ENCODE data around the gene DLD.
"Not testable (repeated sequence)": the region's sequence is repeated elsewhere in the genome, so short reads cannot be mapped to it uniquely, and the experiment has no call there.

Gene DLD

GRCh38 chr7:107890962-107891635 is at the start of gene DLD:
TSS of gene DLD (plus strand) at chr7:107891183. CDS start at chr7:107891251, 68 bp downstream.
- peak; percentile 91 for DNase-seq (ENCODE audit: extremely low spot score, insufficient read length, low read depth)
- FAIRE-seq: peak; percentile 91

- DNase-seq (ENCODE audit: extremely low spot score, insufficient read length, low read depth): no peak
- FAIRE-seq: no peak
Measured at GRCh38 chr7:107842213-107842612, 48.8 kb upstream of the DLD start.

- FAIRE-seq (no peak), DNase-seq (ENCODE audit: extremely low spot score, insufficient read length, low read depth) (no peak)
Measured at GRCh38 chr7:107843184-107843583, 47.8 kb upstream of the DLD start.

- DNase-seq (ENCODE audit: extremely low spot score, insufficient read length, low read depth): no peak
Measured at GRCh38 chr7:107846324-107846723, 44.7 kb upstream of the DLD start.

GRCh38 chr7:107847168-107847835 is 43.7 kb upstream of the DLD start:
- no peak for FAIRE-seq

More at GRCh38 chr7:107846324-107846723, 44.7 kb upstream of the DLD start:
- FAIRE-seq: no peak

GRCh38 chr7:107847836-107848175 is 43.2 kb upstream of the DLD start:
- not testable (repeated sequence) for DNase-seq (ENCODE audit: extremely low spot score, insufficient read length, low read depth); FAIRE-seq

More at GRCh38 chr7:107847168-107847835, 43.7 kb upstream of the DLD start:
- no peak for DNase-seq (ENCODE audit: extremely low spot score, insufficient read length, low read depth)

GRCh38 chr7:107848211-107848610 is 42.8 kb upstream of the DLD start:
- not testable (repeated sequence) for DNase-seq (ENCODE audit: extremely low spot score, insufficient read length, low read depth); FAIRE-seq

- FAIRE-seq: no peak
- no peak for DNase-seq (ENCODE audit: extremely low spot score, insufficient read length, low read depth)
Measured at GRCh38 chr7:107850216-107850615, 40.8 kb upstream of the DLD start.

GRCh38 chr7:107850643-107851042 is 40.3 kb upstream of the DLD start:
- FAIRE-seq (no peak), DNase-seq (ENCODE audit: extremely low spot score, insufficient read length, low read depth) (no peak)

GRCh38 chr7:107854454-107854853 is 36.5 kb upstream of the DLD start:
- no peak for DNase-seq (ENCODE audit: extremely low spot score, insufficient read length, low read depth)
- no peak for FAIRE-seq

- DNase-seq (ENCODE audit: extremely low spot score, insufficient read length, low read depth) (no peak), FAIRE-seq (no peak)
Measured at GRCh38 chr7:107854989-107855388, 36.0 kb upstream of the DLD start.

GRCh38 chr7:107856806-107857540 is 34.0 kb upstream of the DLD start:
- DNase-seq (ENCODE audit: extremely low spot score, insufficient read length, low read depth): no peak
- FAIRE-seq: no peak

GRCh38 chr7:107857541-107857912 is 33.5 kb upstream of the DLD start:
- DNase-seq (ENCODE audit: extremely low spot score, insufficient read length, low read depth): no peak
- FAIRE-seq: no peak

- DNase-seq (ENCODE audit: extremely low spot score, insufficient read length, low read depth) (no peak), FAIRE-seq (no peak)
Measured at GRCh38 chr7:107858280-107858679, 32.7 kb upstream of the DLD start.

GRCh38 chr7:107860279-107860961 is 30.6 kb upstream of the DLD start:
- DNase-seq (ENCODE audit: extremely low spot score, insufficient read length, low read depth) (no peak), FAIRE-seq (no peak)

- DNase-seq (ENCODE audit: extremely low spot score, insufficient read length, low read depth): no peak
- no peak for FAIRE-seq
Measured at GRCh38 chr7:107860981-107861652, 29.9 kb upstream of the DLD start.

GRCh38 chr7:107865956-107866775 is 24.8 kb upstream of the DLD start:
- no peak for FAIRE-seq
- no peak for DNase-seq (ENCODE audit: extremely low spot score, insufficient read length, low read depth)

- FAIRE-seq (no peak), DNase-seq (ENCODE audit: extremely low spot score, insufficient read length, low read depth) (no peak)
Measured at GRCh38 chr7:107867858-107868466, 23.0 kb upstream of the DLD start.

Data from GM18507 (cell line).